HL-60 (cell line): Measurements from ENCODE around the gene CHRNB1.

ENCODE experiments used
- DNase-seq, 2 experiments: peaks; one replicate each; pipeline ENCODE4 v3.0.0-alpha.2; 2010 to 2020; ENCODE audit warnings: low read depth in 1 of 2, low spot score in 1 of 2
- H3K27ac ChIP-seq: fragments of 250-450 bp; sonication (Bioruptor Pico); replicated peaks from 2 replicates; pipeline ENCODE4 v1.5.1; 2020; ENCODE audit warnings: mild to moderate bottlenecking, moderate library complexity
- H3K27me3 ChIP-seq: fragments of 250-450 bp; sonication (Bioruptor Pico); 2 replicates; pipeline ENCODE4 v1.5.1; 2021; ENCODE audit warnings: mild to moderate bottlenecking, moderate library complexity; ENCODE audit not compliant: insufficient read depth, poor library complexity, severe bottlenecking
- H3K4me3 ChIP-seq: replicated peaks from 2 replicates; pipeline ENCODE4 v1.5.1; 2011; ENCODE audit warnings: mild to moderate bottlenecking, control low read depth, low read length; ENCODE audit not compliant: insufficient read depth
- GABPA ChIP-seq: IDR thresholded peaks from 2 replicates; pipeline ENCODE4 v1.6.1; 2012; ENCODE audit warnings: low read depth
- POLR2AphosphoS5 ChIP-seq: IDR thresholded peaks from 2 replicates; pipeline ENCODE4 v1.6.1; 2012; ENCODE audit warnings: low read depth
- TF ChIP-seq, protein P1 (sequence below): IDR thresholded peaks from one replicate; pipeline ENCODE4 v1.5.1; 2011; ENCODE audit warnings: low read length, control low read depth, inconsistent platforms; ENCODE audit not compliant: insufficient read depth
- TF ChIP-seq, protein P2 (sequence below): IDR thresholded peaks from 2 replicates; pipeline ENCODE4 v1.6.1; 2012; ENCODE audit warnings: low read depth; ENCODE audit not compliant: insufficient replicate concordance

Gene CHRNB1

DNA sequence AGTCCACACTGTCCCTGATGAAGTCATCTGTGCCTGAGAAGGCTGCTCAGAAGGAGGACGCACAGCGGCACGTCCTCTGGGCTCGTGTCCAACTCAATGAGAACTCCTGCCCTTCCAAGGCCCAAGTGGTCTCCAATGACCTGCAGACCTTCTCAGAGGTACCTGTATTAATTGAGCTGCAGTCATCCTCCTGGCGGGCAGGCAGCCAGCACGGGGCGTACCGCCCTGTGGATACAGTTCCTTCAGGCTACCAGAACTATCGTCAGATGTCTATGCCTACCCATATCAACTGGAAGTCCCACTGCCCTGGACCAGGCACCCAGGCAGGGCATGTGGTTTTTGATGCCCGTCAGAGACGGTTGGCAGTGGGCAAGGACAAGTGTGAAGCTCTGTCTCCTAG lies 12.6 kb upstream of the CHRNB1 start:
- Histone ChIP-seq H3K27me3 (no peaks in the 10 kb centered on the region), H3K4me3 (no peak overlapping the region), H3K27ac (no peak overlapping the region)
- DNase-seq: no peak
- TF ChIP-seq GABPA: no peak
- TF ChIP-seq, protein P1, sequence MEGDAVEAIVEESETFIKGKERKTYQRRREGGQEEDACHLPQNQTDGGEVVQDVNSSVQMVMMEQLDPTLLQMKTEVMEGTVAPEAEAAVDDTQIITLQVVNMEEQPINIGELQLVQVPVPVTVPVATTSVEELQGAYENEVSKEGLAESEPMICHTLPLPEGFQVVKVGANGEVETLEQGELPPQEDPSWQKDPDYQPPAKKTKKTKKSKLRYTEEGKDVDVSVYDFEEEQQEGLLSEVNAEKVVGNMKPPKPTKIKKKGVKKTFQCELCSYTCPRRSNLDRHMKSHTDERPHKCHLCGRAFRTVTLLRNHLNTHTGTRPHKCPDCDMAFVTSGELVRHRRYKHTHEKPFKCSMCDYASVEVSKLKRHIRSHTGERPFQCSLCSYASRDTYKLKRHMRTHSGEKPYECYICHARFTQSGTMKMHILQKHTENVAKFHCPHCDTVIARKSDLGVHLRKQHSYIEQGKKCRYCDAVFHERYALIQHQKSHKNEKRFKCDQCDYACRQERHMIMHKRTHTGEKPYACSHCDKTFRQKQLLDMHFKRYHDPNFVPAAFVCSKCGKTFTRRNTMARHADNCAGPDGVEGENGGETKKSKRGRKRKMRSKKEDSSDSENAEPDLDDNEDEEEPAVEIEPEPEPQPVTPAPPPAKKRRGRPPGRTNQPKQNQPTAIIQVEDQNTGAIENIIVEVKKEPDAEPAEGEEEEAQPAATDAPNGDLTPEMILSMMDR: no peak

DNA sequence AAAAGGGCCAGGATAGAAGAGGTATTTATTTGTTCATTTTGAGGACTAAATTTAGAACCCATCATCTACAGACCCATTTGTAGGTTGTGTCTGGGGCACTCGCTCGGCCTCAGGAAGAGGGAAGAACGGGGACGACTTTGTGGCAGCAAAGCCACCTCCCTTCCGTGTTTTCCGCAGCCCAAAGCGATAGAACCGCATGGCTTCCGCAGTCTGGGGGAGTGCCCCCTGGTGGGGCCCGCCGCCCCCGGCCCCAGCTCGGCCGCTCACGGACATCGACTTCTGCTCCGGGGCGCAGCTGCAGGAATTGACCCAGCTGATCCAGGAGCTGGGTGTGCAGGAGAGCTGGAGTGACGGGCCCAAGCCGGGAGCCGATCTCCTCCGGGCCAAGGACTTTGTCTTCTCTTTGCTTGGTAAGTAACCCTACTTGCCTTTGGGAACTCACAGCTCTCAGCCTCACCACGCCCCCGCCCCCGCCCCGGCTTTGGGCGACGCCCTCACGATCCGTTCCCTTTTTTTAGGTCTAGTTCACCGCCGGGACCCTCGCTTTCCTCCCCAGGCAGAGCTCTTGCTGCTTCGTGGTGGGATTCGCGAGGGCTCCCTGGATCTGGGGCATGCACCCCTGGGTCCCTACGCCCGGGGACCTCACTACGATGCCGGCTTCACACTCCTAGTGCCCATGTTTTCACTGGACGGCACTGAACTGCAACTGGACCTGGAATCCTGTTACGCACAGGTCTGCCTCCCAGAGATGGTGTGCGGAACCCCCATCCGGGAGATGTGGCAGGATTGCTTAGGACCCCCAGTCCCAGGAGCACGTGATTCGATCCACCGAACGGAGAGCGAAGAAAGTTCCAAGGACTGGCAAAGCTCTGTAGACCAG lies 8.9 kb upstream of the CHRNB1 start:
- peak; percentile 30 to 61 for DNase-seq
- H3K27me3 ChIP-seq: peaks cover 8% of the 10 kb centered on the region
- peak overlapping the region; percentile 74 for H3K27ac ChIP-seq
- TF ChIP-seq, protein P2, sequence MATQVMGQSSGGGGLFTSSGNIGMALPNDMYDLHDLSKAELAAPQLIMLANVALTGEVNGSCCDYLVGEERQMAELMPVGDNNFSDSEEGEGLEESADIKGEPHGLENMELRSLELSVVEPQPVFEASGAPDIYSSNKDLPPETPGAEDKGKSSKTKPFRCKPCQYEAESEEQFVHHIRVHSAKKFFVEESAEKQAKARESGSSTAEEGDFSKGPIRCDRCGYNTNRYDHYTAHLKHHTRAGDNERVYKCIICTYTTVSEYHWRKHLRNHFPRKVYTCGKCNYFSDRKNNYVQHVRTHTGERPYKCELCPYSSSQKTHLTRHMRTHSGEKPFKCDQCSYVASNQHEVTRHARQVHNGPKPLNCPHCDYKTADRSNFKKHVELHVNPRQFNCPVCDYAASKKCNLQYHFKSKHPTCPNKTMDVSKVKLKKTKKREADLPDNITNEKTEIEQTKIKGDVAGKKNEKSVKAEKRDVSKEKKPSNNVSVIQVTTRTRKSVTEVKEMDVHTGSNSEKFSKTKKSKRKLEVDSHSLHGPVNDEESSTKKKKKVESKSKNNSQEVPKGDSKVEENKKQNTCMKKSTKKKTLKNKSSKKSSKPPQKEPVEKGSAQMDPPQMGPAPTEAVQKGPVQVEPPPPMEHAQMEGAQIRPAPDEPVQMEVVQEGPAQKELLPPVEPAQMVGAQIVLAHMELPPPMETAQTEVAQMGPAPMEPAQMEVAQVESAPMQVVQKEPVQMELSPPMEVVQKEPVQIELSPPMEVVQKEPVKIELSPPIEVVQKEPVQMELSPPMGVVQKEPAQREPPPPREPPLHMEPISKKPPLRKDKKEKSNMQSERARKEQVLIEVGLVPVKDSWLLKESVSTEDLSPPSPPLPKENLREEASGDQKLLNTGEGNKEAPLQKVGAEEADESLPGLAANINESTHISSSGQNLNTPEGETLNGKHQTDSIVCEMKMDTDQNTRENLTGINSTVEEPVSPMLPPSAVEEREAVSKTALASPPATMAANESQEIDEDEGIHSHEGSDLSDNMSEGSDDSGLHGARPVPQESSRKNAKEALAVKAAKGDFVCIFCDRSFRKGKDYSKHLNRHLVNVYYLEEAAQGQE: peak; percentile 16
- TF ChIP-seq POLR2AphosphoS5: no peak; the same call in 1 of the 2 replicates
- H3K4me3 ChIP-seq: peak overlapping the region; percentile 38

DNA sequence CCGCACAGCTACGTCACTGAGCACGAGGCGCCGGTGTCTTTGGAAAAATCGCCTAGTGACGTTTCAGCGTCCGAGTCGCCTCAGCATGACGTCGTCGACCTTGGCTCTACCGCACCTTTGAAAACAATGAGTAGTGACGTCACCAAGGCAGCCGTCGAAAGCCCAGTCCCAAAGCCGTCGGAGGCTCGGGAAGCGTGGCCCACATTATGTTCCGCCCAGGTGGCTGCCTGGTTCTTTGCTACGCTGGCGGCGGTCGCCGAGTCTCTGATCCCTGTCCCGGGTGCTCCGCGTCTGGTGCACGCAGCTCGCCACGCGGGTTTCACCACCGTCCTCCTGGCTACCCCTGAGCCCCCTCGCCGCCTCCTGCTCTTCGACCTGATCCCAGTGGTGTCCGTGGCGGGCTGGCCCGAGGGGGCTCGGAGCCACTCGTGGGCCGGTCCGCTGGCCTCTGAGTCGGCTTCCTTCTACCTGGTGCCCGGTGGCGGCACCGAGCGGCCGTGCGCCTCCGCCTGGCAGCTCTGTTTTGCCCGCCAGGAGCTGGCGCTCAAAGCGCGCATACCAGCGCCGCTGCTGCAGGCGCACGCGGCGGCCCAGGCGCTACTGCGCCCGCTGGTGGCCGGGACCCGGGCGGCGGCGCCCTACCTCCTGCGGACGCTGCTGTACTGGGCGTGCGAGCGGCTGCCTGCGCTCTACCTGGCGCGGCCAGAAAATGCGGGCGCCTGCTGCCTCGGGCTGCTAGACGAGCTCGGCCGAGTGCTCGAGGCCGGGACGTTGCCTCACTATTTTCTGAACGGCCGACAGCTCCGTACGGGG lies 8.1 kb upstream of the CHRNB1 start:
- peak overlapping the region; percentile 74 for H3K27ac ChIP-seq
- no peak for TF ChIP-seq GABPA
- TF ChIP-seq, protein P1: peak; percentile 43
- peaks cover 8% of the 10 kb centered on the region for H3K27me3 ChIP-seq
- peak; percentile 65 to 73 for DNase-seq
- peak overlapping the region; percentile 25 for H3K4me3 ChIP-seq

DNA sequence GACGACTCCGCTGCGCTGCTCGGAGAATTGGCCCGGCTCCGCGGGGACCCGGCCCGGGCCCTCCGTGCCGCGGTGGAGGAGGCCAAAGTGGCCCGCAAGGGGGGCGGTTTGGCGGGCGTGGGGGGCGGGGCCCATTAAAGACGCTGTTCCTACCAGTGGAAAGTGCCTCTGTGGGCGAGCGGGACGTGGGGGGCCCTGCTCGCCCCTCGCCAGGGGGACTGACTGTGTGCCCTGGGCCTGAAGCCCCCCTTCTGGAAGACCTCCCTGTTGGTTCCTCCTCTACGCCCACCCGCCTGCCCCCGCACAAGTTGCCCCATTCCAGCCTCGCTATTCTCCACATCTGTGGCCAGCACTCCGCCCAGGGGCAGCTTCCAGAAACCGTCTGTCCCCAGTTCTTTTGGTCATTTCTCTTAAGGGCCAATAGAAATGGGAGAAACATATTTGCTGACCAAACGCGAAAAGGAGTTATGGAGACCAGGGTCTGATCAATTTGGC lies 7.4 kb upstream of the CHRNB1 start:
- Histone ChIP-seq H3K27me3 (peaks cover 8% of the 10 kb centered on the region), H3K27ac (no peak overlapping the region), H3K4me3 (peak overlapping the region; percentile 14; the same call in 1 of the 2 replicates)
- TF ChIP-seq, protein P2: no peak
- no peak for DNase-seq
